HG03066 (cell line): Measurements from ENCODE around the gene CITED4.

Experiments used
- ATAC-seq: cut with Tn5 transposase; IDR thresholded peaks from one replicate; pipeline ENCODE4 v1.9.1; 2021; ENCODE audit warnings: low read depth; ENCODE audit not compliant: unreplicated experiment

Gene CITED4

GRCh38 chr1:40817791-40818263, 44.3 kb downstream of the CITED4 start:
- ATAC-seq, result no peak

GRCh38 chr1:40815420-40815819, 46.7 kb downstream of the CITED4 start:
- ATAC-seq, result no peak
